NCI-H524 (cell line): Measurements from ENCODE around the gene COX6A2.
"Not testable (repeated sequence)": the region's sequence is repeated elsewhere in the genome, so short reads cannot be mapped to it uniquely, and the experiment has no call there.

ENCODE experiments used
- DNase-seq, 2 experiments: peaks; one replicate each; lab custom pipeline; 2025; lab: John Stamatoyannopoulos, UW

The COX6A2 gene

DNA sequence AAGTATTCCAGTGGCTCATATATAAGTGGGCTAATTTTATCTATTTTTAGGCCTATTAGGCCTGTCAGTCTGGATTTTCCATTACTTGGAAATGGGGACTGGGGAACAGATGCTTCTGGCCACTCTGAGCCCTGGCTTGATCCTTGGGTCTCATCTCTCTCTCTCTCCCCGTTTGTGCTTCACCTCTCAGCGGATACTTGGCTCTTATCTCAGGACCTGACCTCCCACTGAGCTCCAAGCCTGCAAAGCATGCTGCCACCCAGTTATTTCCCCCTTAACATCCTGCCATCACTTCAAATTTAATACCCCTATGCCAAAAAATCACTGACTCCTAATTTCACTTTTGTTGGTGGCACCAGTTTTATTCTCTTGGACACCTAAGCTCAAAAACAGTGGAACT lies 10.3 kb upstream of the COX6A2 start:
- no peak for DNase-seq

- no peak for DNase-seq
Measured at GRCh38 chr16:31436221-31437045, 8.3 kb upstream of the COX6A2 start.

DNA sequence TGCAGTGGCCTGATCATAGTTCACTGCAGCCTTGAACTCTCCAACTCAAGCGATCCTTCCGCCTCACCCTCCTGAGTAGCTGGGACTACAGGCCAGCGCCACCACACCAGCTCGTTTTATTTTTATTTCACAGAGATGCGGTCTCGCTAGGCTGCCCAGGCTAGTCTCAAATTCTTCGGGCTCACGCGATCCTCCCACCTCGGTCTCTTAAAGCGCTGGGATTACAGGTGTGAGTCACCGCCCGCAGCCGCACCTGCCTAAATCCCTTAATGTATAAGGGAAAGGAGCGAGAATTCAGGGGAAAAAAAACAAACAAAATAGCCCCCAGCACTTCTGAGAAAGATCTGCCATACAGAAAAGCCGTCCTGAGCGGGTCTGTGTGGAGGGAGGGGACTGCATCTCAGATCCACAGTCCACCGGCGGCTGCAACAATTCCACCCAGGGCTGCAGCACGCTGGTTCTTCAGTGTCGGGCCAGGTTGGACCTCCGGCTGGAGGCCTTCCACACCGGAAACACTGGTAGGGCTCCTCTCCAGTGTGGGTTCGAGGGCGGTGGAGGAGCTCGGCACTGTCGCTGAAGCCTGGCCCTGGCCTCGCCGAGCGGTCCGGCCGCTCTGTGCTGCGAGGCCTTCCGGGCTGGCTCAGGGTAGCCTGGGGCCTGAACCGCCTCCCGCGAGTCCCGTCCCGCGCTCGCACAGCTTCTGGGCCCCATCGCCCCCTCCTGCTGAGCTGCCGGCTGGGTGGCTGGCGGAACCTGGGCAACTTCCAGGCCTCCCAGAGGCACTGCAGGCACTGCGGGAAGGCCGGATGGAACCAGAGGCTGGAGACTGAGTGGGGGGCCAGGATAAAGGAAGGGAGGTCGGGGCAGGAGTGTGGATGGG lies 7.4 kb upstream of the COX6A2 start:
- no peak for DNase-seq

DNA sequence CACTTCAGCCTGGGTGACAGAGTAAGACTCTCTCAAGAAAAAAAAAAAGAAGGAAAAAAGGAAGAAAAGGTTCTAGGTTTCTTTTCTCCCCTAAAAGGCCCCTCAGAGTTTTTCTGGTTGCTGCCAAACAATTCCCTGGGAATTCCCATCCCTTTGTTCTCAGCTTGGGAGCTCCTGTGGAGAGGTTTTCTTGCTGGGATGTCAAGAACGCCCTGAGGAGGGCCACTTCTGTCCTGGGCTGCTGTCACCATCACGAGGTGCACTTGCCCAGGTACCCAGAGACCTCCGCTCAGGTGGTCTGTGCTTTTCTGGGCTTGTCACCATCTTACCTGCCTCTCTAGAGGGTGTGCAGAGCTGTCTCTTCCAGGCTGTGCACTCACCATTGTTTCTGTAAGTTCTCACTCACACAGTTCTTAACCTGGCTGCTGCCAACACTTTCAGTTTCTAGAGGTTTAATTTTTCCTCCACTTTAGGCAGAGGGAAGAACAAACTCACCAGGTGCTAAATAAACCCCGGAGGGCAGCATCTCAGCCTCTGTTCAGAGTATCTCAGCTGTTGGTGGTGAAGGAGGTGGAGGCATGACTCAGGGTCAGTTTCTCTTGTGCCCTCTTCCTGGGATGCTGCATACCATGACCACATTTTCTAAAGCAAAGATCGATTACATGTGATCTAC lies 2.4 kb upstream of the COX6A2 start:
- DNase-seq = no peak

DNA sequence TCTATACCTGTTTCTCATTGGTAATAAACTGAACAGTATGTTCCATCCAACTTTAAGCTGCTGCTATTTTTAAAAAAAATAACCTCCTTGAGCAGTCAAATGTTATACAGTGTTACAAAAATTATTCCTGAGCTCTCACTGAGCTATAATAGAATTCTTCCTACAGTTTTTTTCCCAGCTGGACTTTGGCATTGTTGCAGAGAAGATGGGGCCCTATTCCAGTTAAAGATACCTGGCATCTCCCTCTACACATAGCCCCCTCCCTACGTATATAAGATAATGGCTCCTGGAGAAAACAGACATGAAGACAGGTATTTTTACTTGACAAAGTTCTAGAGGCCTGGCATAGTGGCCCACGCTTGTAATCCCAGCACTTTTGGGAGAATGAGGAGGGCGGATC lies 1.6 kb upstream of the COX6A2 start:
- DNase-seq = no peak

- DNase-seq = no peak
Measured at GRCh38 chr16:31429314-31429713, 1.2 kb upstream of the COX6A2 start.

GRCh38 chr16:31428638-31429247 lies 583 bp upstream of the COX6A2 start:
- no peak for DNase-seq

GRCh38 chr16:31427441-31428278 lies 500 bp downstream of the COX6A2 start:
- no peak for DNase-seq

DNA sequence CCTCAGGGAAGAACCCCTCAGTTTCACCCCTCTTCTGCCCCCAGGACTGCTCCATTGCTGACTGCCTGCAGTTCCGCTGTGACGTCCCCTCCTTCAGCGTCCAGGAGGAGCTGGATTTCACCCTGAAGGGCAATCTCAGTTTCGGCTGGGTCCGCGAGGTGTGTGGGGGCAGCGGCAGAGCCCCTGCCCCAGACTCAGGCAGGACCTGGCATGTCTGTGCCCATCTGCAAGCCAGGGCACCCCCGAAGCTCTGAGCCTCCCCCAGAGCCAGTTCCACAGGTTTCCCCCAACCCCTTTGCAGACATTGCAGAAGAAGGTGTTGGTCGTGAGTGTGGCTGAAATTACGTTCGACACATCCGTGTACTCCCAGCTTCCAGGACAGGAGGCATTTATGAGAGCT lies 4.4 kb downstream of the COX6A2 start:
- DNase-seq = no peak

GRCh38 chr16:31423241-31423640 lies 4.9 kb downstream of the COX6A2 start:
- DNase-seq = no peak

DNA sequence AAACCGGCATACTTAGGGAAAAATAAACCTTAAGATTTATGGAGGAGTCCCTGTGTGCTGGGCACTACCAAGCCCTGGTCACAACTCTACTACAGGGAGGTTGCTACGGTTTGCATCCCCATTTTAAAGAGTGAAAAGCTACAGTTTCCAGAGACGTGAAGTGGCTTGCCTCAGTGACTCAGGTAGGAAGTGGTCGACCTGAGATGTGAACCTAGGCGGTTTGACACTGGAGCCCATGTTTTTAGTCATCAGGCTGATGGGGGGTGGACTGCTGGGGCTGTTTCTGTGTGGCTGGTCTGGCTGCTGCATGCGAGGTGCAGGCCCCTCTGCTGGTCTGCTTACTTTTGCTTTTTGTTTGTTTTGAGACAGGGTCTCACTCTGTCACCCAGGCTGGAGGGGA lies 6.6 kb downstream of the COX6A2 start:
- DNase-seq = no peak

GRCh38 chr16:31420037-31420436 lies 8.1 kb downstream of the COX6A2 start:
- DNase-seq = no peak

DNA sequence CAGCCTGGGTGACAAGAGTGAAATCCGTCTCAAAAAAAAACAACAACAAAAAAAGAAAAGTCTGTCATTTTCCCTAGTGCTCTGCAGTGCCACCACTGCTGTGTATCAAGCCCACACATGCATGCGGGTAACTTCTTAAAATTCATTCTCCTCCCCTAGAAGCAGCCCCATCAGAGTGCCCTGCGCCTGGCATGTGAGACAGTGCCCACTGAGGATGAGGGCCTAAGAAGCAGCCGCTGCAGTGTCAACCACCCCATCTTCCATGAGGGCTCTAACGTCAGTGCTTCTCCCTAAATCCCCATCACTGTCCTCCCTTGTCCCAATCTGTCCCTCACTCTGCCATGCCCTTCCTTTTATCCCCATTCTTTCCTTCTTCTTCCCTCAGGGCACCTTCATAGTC lies 10.2 kb downstream of the COX6A2 start:
- no peak for DNase-seq

GRCh38 chr16:31417036-31417435 lies 11.1 kb downstream of the COX6A2 start:
- not testable (repeated sequence) for DNase-seq

DNA sequence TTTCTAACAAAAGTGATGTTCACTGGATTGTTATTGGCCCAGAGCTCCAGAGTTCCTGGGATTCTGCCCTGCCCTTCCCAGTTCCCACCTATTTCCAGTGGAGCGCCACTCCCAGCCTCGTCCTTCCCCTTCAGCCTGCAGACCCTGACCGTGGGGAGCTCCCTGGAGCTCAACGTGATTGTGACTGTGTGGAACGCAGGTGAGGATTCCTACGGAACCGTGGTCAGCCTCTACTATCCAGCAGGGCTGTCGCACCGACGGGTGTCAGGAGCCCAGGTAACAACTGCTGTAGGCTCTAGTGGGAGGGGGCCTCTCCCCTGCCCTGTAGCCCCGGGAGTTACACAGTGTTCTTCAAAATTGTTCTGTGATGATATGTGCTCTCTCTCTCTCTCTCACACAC lies 11.8 kb downstream of the COX6A2 start:
- no peak for DNase-seq

- DNase-seq = no peak
Measured at GRCh38 chr16:31414706-31415105, 13.5 kb downstream of the COX6A2 start.

- no peak for DNase-seq
Measured at GRCh38 chr16:31413943-31414342, 14.2 kb downstream of the COX6A2 start.

- DNase-seq = no peak
Measured at GRCh38 chr16:31413381-31413780, 14.8 kb downstream of the COX6A2 start.

DNA sequence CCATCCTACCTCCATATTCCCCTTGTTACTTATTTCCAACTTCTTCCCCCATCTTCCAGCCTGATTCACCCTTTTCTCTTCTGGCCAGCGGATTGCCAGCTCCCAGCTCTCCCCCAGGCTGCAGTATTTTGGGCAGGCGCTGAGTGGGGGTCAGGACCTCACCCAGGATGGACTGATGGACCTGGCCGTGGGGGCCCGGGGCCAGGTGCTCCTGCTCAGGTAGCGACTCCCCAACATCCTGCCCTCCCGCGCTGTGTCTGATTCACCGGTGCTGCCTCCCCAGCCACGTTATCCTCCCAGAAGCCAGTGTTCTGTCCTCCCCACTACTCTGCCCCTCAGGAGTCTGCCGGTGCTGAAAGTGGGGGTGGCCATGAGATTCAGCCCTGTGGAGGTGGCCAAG lies 15.4 kb downstream of the COX6A2 start:
- DNase-seq = no peak

GRCh38 chr16:31411024-31411844 lies 16.9 kb downstream of the COX6A2 start:
- DNase-seq = no peak
